Retinal pigment epithelial cell (primary cell): ENCODE data around the gene ST6GALNAC1.

Source experiments
- DNase-seq: peaks from one replicate; pipeline ENCODE4 v3.0.0-alpha.2; 2010; ENCODE audit warnings: low read depth
- H3K4me3 ChIP-seq: 2 replicates; pipeline ENCODE4 v1.5.1; 2011; ENCODE audit warnings: mild to moderate bottlenecking, low read length, control low read depth, moderate library complexity
- TF ChIP-seq, protein P1 (sequence below): conservative IDR thresholded peaks from 2 replicates; pipeline ENCODE4 v1.5.1; 2011; ENCODE audit warnings: low read depth, low read length, control low read depth, inconsistent platforms

Gene ST6GALNAC1

GRCh38 chr17:76585649-76586593, 57.6 kb downstream of the ST6GALNAC1 start, which contains the start of gene ST6GALNAC2:
TSS of gene ST6GALNAC2 (minus strand) at chr17:76585860. CDS start at chr17:76585808, 52 bp downstream.
- H3K4me3 ChIP-seq = peak within 1 kb of the TSS; percentile 49
- DNase-seq = no peak
- TF ChIP-seq, protein P1, sequence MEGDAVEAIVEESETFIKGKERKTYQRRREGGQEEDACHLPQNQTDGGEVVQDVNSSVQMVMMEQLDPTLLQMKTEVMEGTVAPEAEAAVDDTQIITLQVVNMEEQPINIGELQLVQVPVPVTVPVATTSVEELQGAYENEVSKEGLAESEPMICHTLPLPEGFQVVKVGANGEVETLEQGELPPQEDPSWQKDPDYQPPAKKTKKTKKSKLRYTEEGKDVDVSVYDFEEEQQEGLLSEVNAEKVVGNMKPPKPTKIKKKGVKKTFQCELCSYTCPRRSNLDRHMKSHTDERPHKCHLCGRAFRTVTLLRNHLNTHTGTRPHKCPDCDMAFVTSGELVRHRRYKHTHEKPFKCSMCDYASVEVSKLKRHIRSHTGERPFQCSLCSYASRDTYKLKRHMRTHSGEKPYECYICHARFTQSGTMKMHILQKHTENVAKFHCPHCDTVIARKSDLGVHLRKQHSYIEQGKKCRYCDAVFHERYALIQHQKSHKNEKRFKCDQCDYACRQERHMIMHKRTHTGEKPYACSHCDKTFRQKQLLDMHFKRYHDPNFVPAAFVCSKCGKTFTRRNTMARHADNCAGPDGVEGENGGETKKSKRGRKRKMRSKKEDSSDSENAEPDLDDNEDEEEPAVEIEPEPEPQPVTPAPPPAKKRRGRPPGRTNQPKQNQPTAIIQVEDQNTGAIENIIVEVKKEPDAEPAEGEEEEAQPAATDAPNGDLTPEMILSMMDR = peak; percentile 38

- no peak for DNase-seq
- H3K4me3 ChIP-seq = peak overlapping the region; percentile 49
- TF ChIP-seq, protein P1 = no peak
Observed at GRCh38 chr17:76585033-76585648, 58.4 kb downstream of the ST6GALNAC1 start.

GRCh38 chr17:76584427-76585032, 59.0 kb downstream of the ST6GALNAC1 start:
- H3K4me3 ChIP-seq = peak overlapping the region; percentile 49
- DNase-seq = no peak

GRCh38 chr17:76582660-76583059, 60.9 kb downstream of the ST6GALNAC1 start:
- TF ChIP-seq, protein P1 = no peak
- no peak overlapping the region for H3K4me3 ChIP-seq
- DNase-seq = no peak

More at GRCh38 chr17:76584427-76585032, 59.0 kb downstream of the ST6GALNAC1 start:
- TF ChIP-seq, protein P1 = no peak

- DNase-seq = no peak
- TF ChIP-seq, protein P1 = no peak
- no peak overlapping the region for H3K4me3 ChIP-seq
Observed at GRCh38 chr17:76581515-76581914, 62.0 kb downstream of the ST6GALNAC1 start.

DNA sequence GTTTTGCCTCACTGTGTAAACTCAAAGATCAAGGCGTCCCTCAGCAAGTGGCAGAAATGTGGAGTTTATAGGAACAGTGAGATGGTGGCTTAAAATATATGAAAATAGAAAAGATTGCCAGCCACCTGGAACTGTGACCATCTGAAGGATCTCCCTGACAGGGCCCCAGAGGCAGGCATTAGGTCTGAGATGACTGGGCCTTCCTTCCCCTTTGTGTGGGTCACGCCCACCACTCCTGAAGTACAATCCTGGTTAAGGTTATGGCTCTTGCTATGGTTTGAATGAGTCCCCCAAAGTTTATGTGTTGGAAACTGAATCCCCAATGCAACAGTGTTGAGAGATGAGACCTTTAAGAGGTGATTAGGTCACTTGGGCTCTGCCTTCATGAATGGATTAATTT, 64.3 kb downstream of the ST6GALNAC1 start:
- TF ChIP-seq, protein P1 = no peak
- DNase-seq = no peak
- no peak overlapping the region for H3K4me3 ChIP-seq
